Measurements from ENCODE around the gene AMDHD2.

DNA sequence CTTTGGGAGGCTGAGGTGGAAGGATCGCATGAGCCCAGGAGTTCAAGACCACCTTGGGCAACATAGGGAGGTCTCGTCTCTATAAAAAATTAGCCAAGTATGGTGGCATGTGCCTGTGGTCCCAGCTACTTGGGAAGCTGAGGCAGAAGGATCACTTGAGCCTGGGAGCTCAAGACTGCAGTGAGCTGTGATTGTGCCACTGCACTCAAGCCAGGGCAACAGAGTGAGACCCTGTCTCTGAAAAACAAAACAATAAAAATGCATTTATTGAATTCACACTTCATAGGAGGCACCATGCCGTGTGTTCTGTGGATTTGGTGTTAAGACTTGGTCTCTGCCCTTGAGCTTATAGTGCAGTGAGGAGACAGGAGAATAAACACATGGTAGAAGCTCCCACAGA is 42.8 kb upstream of the AMDHD2 start:
- TF ChIP-seq, protein P1, sequence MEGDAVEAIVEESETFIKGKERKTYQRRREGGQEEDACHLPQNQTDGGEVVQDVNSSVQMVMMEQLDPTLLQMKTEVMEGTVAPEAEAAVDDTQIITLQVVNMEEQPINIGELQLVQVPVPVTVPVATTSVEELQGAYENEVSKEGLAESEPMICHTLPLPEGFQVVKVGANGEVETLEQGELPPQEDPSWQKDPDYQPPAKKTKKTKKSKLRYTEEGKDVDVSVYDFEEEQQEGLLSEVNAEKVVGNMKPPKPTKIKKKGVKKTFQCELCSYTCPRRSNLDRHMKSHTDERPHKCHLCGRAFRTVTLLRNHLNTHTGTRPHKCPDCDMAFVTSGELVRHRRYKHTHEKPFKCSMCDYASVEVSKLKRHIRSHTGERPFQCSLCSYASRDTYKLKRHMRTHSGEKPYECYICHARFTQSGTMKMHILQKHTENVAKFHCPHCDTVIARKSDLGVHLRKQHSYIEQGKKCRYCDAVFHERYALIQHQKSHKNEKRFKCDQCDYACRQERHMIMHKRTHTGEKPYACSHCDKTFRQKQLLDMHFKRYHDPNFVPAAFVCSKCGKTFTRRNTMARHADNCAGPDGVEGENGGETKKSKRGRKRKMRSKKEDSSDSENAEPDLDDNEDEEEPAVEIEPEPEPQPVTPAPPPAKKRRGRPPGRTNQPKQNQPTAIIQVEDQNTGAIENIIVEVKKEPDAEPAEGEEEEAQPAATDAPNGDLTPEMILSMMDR (IDR thresholded peaks at IDR 0.05; ENCODE audit: control extremely low read depth in 1 of 3, insufficient read depth in 1 of 3, low read depth in 1 of 3, low read length in 3 of 3), result no peak
- TF ChIP-seq PHF8 (conservative IDR thresholded peaks at IDR 0.05; ENCODE audit: low read depth, low read length), result no peak

Data from H1 (cell line).